ENCODE measurements around the gene CTH.
"Not testable (repeated sequence)": the region's sequence is repeated elsewhere in the genome, so short reads cannot be mapped to it uniquely, and the experiment has no call there.

Gene CTH

GRCh38 chr1:70410604-70411359, at the start of gene CTH:
CTH (plus strand) TSS chr1:70411268; CDS start chr1:70411416, 148 bp downstream.
- DNase-seq: peak; percentile 87

GRCh38 chr1:70361727-70362398, 49.2 kb upstream of the CTH start:
- DNase-seq: no peak

- no peak for DNase-seq
Measured at GRCh38 chr1:70364439-70364838, 46.6 kb upstream of the CTH start.

GRCh38 chr1:70366425-70366952, 44.6 kb upstream of the CTH start:
- DNase-seq: not testable (repeated sequence)

- not testable (repeated sequence) for DNase-seq
Measured at GRCh38 chr1:70366997-70367396, 44.1 kb upstream of the CTH start.

GRCh38 chr1:70367397-70367796, 43.7 kb upstream of the CTH start:
- DNase-seq: not testable (repeated sequence)

GRCh38 chr1:70371586-70371985, 39.5 kb upstream of the CTH start:
- not testable (repeated sequence) for DNase-seq

- no peak for DNase-seq
Measured at GRCh38 chr1:70372426-70372825, 38.6 kb upstream of the CTH start.

GRCh38 chr1:70373580-70373979, 37.5 kb upstream of the CTH start:
- not testable (repeated sequence) for DNase-seq

- DNase-seq: no peak
Measured at GRCh38 chr1:70376196-70376595, 34.9 kb upstream of the CTH start.

GRCh38 chr1:70382682-70383081, 28.4 kb upstream of the CTH start:
- no peak for DNase-seq

GRCh38 chr1:70383483-70383882, 27.6 kb upstream of the CTH start:
- no peak for DNase-seq

GRCh38 chr1:70384542-70384941, 26.5 kb upstream of the CTH start:
- DNase-seq: no peak

- no peak for DNase-seq
Measured at GRCh38 chr1:70385477-70385876, 25.6 kb upstream of the CTH start.

GRCh38 chr1:70386121-70386520, 24.9 kb upstream of the CTH start:
- no peak for DNase-seq

GRCh38 chr1:70387507-70387906, 23.6 kb upstream of the CTH start:
- DNase-seq: no peak

- DNase-seq: no peak
Measured at GRCh38 chr1:70392626-70393025, 18.4 kb upstream of the CTH start.

- no peak for DNase-seq
Measured at GRCh38 chr1:70396607-70397006, 14.5 kb upstream of the CTH start.

GRCh38 chr1:70397013-70397412, 14.1 kb upstream of the CTH start:
- DNase-seq: no peak

- no peak for DNase-seq
Measured at GRCh38 chr1:70400335-70400734, 10.7 kb upstream of the CTH start.

GRCh38 chr1:70401974-70402373, 9.1 kb upstream of the CTH start:
- no peak for DNase-seq

GRCh38 chr1:70403759-70404158, 7.3 kb upstream of the CTH start:
- no peak for DNase-seq

GRCh38 chr1:70405780-70406416, 5.2 kb upstream of the CTH start:
- DNase-seq: no peak

GRCh38 chr1:70409136-70409535, 1.9 kb upstream of the CTH start:
- DNase-seq: no peak
